GM12801 (cell line): ENCODE data around the gene RAD51B.

Experiments used
- CTCF ChIP-seq: IDR thresholded peaks from one replicate; pipeline ENCODE4 v1.5.1; 2011; ENCODE audit warnings: control low read depth; ENCODE audit not compliant: insufficient read length; ENCODE audit errors: extremely low read depth

RAD51B gene

GRCh38 chr14:67816326-67817002, 3.1 kb upstream of the RAD51B start, which contains the start of gene ZFYVE26:
Gene ZFYVE26 (minus strand): TSS chr14:67816590. CDS start chr14:67815963, 627 bp downstream.
- no peak for TF ChIP-seq CTCF

GRCh38 chr14:67817750-67818438, 1.7 kb upstream of the RAD51B start:
- TF ChIP-seq CTCF = no peak

DNA sequence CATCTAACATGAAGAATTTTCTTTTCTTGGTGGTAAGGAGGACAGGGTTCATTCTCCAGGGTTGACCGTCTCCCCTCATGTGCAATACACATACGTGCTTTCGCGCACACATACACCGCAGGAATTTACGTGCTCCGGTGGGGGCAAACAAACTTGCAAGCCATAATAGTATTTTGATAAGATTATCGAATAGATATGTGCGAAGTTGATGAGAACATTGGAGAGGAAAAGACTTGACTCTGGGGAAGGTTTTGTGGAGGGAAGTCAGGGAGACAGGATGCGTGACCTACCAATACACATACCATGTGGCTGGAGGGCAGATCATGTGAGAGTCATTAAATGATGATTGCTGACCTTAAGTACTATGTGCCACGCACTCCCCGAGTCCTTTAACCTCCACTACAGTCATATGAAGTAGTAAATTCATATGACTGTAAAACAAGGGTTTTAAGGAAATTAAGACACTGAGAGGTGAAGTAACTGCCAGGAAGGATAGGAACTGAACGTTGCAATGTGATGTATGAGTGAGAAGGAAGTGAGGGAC, 921 bp downstream of the RAD51B start:
- no peak for TF ChIP-seq CTCF

- no peak for TF ChIP-seq CTCF
Observed at GRCh38 chr14:67821121-67821520, 1.5 kb downstream of the RAD51B start.

GRCh38 chr14:67831113-67831512, 11.5 kb downstream of the RAD51B start:
- no peak for TF ChIP-seq CTCF

DNA sequence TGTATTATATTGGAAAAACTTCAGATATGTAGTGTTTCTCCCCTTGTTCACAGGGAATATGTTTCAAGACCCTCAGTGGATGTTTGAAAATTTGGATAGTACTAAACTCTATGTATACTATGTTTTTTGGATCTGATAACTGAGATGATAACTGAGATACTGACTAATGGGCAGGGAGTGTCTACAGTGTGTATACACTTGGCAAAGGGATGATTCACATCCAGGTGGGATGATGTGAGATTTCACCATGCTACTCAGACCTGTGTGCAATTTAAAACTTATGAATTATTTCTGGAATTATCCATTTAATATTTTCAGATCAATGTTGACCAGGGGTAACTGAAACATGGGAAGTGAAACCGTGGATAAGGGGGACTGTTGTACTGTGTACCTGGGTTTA, 13.8 kb downstream of the RAD51B start:
- no peak for TF ChIP-seq CTCF

DNA sequence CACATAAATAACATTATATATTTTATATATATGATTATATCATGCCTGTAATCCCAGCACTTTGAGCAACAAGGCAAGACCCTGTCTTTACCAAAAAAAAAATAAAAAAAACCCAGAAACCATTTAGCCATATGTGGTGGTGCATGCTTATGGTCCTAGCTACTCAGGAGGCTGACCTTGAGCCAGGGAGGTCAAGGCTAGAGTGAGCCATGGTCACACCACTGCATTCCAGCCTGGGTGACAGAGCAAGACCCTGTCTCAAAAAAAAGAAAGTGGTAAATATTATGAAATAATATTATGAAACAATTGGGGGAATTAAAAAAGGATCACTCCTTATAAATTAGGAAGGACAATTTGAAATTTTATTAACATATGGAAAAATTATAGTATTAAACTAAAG, 16.0 kb downstream of the RAD51B start:
- TF ChIP-seq CTCF = no peak
